Pons (tissue), 1 donor: ENCODE results near the gene GRPEL2.
"Not testable (repeated sequence)": the region's sequence is repeated elsewhere in the genome, so short reads cannot be mapped to it uniquely, and the experiment has no call there.

Experiments used
- DNase-seq: peaks from one replicate; pipeline ENCODE4 v3.0.0-alpha.2; 2016; ENCODE audit warnings: low spot score

GRPEL2 gene

DNA sequence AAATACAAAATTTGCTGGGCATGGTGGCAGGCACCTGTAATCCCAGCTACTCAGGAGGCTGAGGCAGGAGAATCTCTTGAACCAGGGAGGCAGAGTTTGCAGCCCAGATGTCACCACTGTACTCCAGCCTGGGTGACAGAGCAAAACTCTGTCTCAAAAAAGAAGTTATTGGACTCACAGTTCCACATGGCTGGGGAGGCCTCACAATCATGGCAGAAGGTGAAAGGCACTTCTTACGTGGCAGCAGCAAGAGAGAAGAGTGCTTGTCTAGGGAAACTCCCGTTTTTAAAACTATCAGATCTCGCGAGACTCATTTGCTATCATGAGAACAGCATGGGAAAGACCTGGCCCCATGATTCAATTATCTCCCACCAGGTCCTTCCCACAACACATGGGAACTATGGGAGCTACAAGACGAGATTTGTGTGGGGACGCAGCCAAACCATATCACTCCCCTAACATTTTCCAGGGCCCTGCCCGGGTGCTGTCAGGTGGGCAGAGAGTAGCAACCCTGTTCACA lies 53.5 kb downstream of the GRPEL2 start:
- not testable (repeated sequence) for DNase-seq

DNA sequence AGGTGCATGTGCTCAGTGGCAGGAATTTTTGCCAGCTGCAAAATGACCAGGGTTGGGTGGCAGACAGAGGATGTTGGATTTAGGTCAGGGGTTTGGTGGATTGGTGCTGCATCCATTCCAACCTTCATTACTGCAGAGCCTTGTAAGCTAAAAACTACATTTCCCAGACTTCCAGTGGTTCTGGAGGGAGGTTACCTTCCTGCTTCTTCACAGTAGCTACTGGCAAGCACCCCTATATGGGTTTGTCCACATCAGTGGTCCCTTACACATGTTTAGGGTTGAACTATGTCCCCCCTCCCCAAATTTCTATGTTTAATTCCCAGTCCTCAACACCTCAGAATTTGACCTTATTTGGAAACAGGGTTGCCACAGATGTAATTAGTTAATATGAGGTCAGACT lies 54.5 kb downstream of the GRPEL2 start:
- no peak for DNase-seq

DNA sequence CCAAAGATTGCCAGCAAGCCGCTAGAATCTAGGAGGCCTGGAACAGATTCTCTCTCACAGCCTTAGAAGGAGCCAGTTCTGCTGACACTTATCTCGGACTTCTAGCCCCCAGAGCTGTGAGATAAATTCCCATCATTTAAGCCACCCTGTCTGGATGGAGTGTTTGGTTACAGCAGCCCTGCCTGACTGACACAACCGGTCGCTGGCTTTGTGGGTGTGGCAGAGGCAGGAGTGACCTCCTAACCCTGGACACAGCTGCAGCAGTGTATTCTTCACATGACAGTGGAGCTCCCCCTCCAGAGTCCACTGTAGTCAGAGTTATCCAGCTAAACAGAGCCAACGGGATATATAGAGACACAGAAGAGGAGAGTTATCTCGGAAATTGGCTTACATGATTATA lies 55.0 kb downstream of the GRPEL2 start:
- DNase-seq = no peak

DNA sequence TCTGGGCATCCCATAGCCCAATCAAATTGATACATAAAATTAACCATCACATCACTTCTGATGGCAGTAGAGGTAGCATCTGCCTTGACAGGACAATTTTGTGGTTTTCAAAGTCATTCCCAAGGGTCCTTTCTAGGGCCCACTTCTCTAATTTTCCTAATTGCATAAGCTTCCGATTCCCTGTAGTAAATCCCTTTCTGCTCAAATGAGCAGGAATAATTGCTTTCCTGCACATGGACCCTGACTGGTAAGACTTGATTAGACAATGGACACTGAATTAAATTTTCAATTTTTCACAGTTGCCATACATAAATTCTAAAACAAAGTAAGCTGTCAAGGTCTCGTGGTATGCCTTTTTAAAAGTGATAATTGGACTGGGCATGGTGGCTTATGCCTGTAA lies 55.8 kb downstream of the GRPEL2 start:
- DNase-seq = no peak

DNA sequence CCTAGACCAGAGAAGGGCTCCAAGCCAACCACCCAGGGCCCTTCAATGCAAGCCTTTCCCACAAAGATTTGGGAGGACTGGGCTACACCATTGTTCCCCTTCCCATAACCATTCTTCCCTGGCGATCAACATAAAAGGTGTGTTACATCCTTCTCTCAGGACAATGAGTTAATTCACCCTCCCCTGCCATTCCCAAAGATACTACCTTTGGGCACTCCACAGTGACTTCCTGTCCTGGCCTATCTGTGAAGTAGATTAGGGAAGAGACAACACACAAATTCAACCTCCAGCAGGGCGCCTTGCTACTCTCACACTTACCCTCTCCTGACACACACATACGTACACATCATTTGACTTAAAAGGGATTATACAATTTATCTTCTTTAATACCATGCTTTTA lies 57.0 kb downstream of the GRPEL2 start:
- DNase-seq = no peak
